IPS DF 6.9 (cell line): ENCODE measurements around the gene FAM89A.
A peak's percentile ranks its signal among the peaks of the same experiment; 100 is the strongest.
"Not testable (repeated sequence)": the region's sequence is repeated elsewhere in the genome, so short reads cannot be mapped to it uniquely, and the experiment has no call there.

Source experiments
- DNase-seq: peaks from one replicate; pipeline ENCODE4 v3.0.0-alpha.2; 2013; ENCODE audit warnings: low read depth, low spot score
- H3K27ac ChIP-seq: one replicate; pipeline ENCODE4 v1.5.1; 2013; ENCODE audit warnings: low read length, control low read depth
- H3K27me3 ChIP-seq: 2 replicates; pipeline ENCODE4 v1.6.1; 2013; ENCODE audit warnings: mild to moderate bottlenecking, low read length; ENCODE audit not compliant: control insufficient read depth, insufficient read depth
- H3K36me3 ChIP-seq: 2 replicates; pipeline ENCODE4 v1.6.1; 2013; ENCODE audit warnings: low read length; ENCODE audit not compliant: control insufficient read depth, insufficient read depth
- H3K4me1 ChIP-seq: 2 replicates; pipeline ENCODE4 v1.6.1; 2013; ENCODE audit warnings: low read length; ENCODE audit not compliant: control insufficient read depth, insufficient read depth
- H3K4me3 ChIP-seq: 2 replicates; pipeline ENCODE4 v1.5.1; 2013; ENCODE audit warnings: mild to moderate bottlenecking, low read length
- H3K9me3 ChIP-seq: 2 replicates; pipeline ENCODE4 v1.6.1; 2013; ENCODE audit warnings: low read length, inconsistent platforms; ENCODE audit not compliant: control insufficient read depth, insufficient read depth
- WGBS: extraction: QIAGEN DNeasy Blood & Tissue Kit; methylation state at CpG from one replicate; pipeline ENCODE4 v1.1.7; 2013; ENCODE audit warnings: mixed read lengths, missing lambda C conversion rate; ENCODE audit not compliant: insufficient read length, insufficient coverage; 5-methylcytosine and 5-hydroxymethylcytosine counted together

The FAM89A gene

DNA sequence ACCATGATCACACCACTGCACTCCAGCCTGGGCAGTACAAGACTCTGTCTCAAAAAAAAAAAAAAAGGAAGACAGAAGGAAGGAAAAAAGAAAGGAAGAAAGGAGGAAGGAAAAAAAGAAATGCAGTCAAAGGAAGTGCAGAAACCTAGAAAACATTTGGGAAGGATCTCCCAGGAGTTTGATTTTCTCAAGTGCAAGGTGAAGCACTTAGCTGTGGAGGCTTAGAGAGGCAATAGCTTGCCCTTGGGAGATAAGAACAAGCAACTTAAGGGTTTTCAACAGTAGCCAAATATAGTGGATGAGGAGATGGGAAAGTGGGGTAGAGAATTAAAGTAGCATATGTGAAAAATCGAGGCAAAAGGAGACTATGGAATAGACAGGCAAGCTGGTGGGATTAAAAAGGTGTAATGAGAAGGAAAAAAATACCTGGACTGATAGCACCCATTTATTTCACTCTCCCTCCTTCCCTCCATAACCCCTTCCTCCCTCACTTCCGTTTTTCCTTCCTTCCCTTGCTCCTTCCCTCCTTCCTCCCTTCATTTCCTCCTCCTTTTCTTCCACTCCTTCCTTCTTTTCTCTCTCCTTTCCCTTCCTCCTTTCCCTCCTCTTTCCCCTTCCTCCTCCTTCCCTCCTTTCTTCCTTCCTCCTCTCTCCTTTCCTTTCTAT lies 6.8 kb upstream of the FAM89A start:
- no peaks in the 10 kb centered on the region for H3K9me3 ChIP-seq
- no peak overlapping the region for H3K4me3 ChIP-seq
- DNase-seq, result no peak
- no peaks in the 10 kb centered on the region for H3K36me3 ChIP-seq
- peaks cover 5% of the 10 kb centered on the region; the same call in 1 of the 2 replicates for H3K27me3 ChIP-seq
- no peaks in the 10 kb centered on the region for H3K4me1 ChIP-seq
- WGBS, result 100% methylated on average over 2 of the region's 2 CpGs
- H3K27ac ChIP-seq, result no peak overlapping the region

DNA sequence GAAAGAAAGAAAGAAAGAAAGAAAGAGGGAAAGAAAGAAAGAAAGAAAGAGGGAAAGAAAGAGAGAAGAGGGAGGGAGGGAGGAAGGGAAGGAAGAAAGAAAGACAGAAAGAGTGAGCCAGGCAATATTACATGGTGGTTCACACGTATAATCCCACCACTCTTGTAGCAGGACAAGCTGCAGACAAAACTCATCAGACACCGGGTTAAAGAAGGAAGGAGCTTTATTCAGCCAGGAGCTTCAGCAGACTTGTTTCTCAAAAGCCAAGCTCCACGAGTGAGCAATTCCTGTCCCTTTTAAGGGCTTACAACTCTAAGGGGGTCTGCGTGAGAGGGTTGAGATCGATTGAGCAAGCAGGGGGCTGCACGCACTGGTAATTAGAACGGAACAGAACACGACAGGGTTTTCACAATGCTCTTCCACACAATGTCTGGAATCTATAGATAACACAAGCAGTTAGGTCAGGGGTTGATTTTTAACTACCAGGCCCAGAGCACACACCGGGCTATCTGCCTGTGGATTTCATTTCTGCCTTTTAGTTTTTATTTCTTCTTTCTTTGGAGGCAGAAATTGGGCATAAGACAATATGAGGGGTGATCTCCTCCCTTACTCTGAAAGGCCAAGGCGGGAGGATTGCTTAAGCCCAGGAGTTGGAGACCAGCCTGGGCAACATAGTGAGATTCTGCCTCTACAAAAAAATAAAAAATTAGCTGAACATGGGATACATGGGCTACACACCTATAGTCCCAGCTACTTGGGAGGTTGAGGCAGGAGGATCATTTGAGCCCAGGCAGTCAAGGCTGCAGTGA lies 6.1 kb upstream of the FAM89A start:
- not testable (repeated sequence) for H3K27ac ChIP-seq, H3K9me3 ChIP-seq, H3K4me3 ChIP-seq, H3K4me1 ChIP-seq, DNase-seq, H3K36me3 ChIP-seq
- H3K27me3 ChIP-seq, result peaks cover 12% of the 10 kb centered on the region; the same call in 1 of the 2 replicates
- WGBS, result no CpG with 5 or more reads among the region's 10 CpGs

DNA sequence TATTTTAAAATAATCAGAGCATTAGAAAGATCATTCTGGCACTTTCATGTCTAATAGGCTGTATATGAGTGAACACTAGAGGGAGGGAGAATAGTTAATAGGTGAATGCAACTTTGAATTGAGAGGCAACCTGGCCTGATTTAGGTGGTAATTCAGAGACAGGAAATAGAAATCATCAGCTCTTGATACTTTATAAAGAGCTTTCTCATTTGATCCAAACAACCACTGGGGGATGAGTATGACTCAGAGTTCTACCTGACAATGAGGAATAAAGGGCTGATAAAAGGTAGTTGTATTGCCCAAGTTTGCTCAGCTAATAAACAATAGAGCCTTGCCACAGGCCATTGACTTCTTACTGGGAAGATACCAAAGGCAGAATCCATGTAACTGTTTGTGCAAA lies 5.2 kb upstream of the FAM89A start:
- H3K4me1 ChIP-seq, result no peaks in the 10 kb centered on the region
- H3K27ac ChIP-seq, result no peak overlapping the region
- DNase-seq, result no peak
- H3K27me3 ChIP-seq, result peaks cover 20% of the 10 kb centered on the region
- no peaks in the 10 kb centered on the region for H3K36me3 ChIP-seq
- H3K4me3 ChIP-seq, result no peak overlapping the region
- H3K9me3 ChIP-seq, result no peaks in the 10 kb centered on the region

DNA sequence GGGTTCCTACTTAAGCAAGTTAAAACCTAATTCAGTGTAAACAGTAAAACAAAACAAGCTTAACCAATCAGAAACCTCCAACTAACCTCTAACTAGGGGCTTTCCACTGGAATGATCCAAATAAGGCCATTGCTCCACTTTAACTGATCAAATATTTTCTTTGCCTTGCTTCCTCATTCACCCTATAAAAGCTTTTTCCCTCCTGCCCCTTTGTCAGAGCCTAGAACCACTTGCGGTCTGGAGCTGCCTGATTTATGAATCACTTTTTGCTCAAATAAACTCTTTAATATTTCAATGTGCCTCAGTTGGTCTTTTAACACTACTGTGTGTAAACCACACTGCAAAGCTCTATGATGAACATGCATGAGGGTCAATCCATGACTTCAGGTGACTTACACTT lies 4.5 kb upstream of the FAM89A start:
- Histone ChIP-seq H3K4me1 (no peaks in the 10 kb centered on the region; the same call in 1 of the 2 replicates), H3K36me3 (no peaks in the 10 kb centered on the region), H3K9me3 (no peaks in the 10 kb centered on the region), H3K27ac (no peak overlapping the region), H3K4me3 (no peak overlapping the region), H3K27me3 (peaks cover 20% of the 10 kb centered on the region)
- no peak for DNase-seq
- WGBS, result no CpG with 5 or more reads among the region's 1 CpG

DNA sequence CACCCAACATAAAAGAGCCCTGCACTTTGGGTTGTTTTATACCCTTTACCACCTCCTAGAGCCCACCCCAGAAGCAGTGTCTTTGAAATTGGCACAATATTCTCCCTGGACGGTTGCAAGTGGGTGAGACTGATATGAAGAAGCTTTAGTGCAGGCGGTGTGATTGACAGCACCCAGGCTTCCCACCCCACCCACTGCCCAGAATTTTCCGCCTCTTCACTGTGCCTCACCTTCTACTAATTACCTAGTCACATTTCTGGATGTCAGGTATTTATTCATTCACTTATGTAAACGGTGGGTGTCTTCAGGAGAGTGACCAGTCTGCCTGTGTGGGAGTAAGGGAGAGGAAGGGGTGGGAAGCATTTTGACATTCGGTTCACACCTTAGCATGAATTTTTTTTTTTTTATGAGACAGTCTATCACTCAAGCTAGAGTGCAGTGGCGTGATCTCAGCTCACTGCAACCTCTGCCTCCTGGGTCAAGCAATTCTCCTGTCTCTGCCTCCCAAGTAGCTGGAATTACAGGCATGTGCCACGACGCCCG lies 1.7 kb upstream of the FAM89A start:
- H3K27ac ChIP-seq, result no peak overlapping the region
- no peaks in the 10 kb centered on the region for H3K36me3 ChIP-seq
- H3K4me3 ChIP-seq, result no peak overlapping the region
- no peak for DNase-seq
- no peaks in the 10 kb centered on the region; the same call in 1 of the 2 replicates for H3K4me1 ChIP-seq
- H3K9me3 ChIP-seq, result no peaks in the 10 kb centered on the region
- no CpG with 5 or more reads among the region's 9 CpGs for WGBS
- H3K27me3 ChIP-seq, result peaks cover 40% of the 10 kb centered on the region

DNA sequence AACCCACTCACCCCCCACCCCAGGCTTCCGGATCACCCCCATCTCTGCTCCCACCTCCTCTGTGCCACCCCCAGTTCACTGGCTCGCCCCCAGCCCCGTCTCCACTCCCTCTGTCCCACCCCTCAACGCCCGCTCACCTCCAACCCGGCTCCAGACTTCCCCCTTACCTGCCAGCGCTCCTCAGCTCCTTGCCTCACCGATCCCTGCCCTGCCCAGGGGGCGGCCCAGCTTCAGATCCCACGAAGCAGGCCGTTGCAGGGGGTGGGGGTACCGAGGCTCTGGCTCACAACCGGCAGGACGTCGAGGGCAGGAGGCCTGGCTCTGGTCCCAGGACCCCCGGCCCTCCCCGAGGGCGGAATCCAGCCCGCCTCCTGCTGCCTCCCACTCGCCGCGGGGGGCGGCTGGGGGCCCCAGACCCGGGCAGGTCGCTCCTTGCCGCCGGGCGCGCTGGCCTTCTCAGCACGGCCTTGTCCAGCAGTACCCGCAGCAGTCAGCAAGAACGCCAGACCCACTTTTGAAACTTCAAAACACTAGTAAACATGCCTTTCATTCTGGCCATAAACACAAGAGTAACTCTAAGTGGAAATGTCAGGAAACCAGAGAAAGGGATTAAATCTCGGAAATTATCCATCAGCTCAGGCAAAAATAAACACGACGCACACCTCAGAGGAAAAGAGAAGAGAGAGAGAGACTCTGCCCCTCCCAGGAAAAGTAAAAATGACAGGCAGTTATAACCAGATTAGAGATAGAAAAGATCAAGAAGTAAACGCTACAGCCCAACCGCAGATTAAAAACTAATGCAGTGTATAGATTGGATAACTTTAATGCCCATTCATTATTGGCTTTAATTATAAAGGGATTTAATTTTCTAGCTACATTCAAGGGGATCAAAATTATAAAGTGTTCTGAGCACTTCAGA lies 1.0 kb upstream of the FAM89A start:
- H3K36me3 ChIP-seq, result no peaks in the 10 kb centered on the region
- DNase-seq, result no peak
- no CpG with 5 or more reads among the region's 37 CpGs for WGBS
- no peak overlapping the region for H3K27ac ChIP-seq
- H3K27me3 ChIP-seq, result peaks cover 44% of the 10 kb centered on the region
- H3K4me1 ChIP-seq, result no peaks in the 10 kb centered on the region; the same call in 1 of the 2 replicates
- H3K4me3 ChIP-seq, result peak overlapping the region; percentile 57; the same call in 1 of the 2 replicates
- no peaks in the 10 kb centered on the region for H3K9me3 ChIP-seq

DNA sequence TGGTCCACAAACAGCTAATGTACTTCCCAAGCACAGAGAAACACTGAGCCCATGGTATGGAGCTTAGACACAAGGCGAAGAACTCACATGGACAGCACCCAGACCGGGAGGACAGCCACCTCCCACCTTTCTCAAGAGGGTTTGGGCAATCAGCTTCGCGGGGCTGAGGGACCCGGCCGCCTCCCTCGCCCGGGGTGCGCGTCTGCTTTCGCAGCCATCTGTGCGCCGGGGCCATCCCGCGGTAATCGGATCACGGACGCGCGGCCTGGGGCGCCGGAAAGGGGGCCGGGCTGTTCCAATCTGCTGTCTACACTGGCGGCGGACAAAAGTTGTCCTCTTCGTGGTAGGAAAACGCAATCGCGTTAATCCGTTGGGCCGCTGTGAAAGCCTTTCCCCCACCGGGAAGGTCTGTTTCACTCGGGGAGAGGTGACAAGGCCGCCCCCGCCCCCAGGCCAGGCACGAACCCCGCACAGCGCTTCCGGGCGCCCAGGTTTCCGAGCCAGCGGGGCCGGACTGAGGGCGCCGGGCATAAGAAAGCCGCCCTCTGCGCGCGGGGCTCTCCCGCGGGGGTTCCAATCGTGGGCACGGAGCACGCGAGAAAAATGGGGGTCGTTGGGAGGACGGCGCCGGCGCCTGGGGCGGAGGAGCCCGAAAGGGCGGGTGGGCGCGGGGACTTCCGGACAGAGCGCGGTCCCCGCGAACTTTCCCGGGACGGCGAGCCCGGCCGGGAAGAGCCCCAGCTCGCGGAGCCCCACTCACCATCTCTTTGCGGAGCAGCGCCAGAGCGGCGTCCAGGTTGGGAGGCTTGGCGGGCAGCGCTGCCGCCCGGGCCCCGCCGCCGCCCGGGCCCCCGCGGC lies 664 bp downstream of the FAM89A start:
- H3K9me3 ChIP-seq, result no peaks in the 10 kb centered on the region
- WGBS, result no CpG with 5 or more reads among the region's 91 CpGs
- H3K4me1 ChIP-seq, result no peaks in the 10 kb centered on the region; the same call in 1 of the 2 replicates
- no peaks in the 10 kb centered on the region for H3K36me3 ChIP-seq
- H3K27me3 ChIP-seq, result peaks cover 44% of the 10 kb centered on the region
- peak overlapping the region; percentile 57 for H3K4me3 ChIP-seq
- no peak for DNase-seq
- no peak overlapping the region for H3K27ac ChIP-seq

DNA sequence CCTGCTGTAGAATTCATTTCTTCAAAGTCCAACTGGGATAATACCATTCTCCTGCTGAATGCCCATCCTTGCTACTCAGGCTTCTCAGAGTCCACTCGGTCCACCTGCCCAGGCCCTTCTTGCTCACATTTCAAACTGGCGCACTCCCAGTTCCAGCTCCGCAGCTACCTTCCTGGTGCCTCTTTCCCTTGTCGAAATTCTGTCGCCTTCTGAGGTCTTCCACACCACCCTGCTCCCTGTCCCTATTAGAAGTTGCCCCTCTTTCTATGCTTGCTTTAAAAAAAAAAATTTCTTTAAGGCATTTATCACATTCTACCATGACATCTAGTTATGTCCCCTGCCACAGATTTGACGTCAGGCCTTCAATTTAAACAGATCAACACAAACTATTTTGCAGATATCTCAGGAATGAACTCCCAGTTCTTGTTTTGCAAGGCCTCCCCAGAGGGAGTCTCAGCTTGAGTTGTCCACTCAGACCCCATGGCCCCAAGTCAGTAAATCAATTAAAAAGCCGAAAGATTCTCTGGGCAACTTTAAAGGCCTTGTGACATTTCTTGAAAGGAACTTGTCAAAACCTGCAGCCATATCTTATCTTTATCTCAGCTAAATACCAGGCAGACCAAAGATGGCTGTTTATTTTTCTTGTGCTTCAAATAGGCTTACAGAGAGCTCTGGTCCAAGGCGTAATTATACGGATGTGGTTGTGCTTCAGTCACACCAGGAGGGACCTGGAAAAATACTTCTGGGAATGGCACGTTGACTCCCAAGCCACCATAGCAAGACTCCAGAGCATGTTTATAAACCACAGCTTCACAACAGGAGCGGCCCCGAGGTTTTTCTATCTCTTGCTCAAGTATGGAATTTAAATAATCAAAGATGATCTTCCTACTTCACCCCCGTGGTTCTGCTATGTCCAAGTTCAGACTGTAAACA lies 2.2 kb downstream of the FAM89A start:
- Histone ChIP-seq H3K36me3 (no peaks in the 10 kb centered on the region), H3K4me1 (no peaks in the 10 kb centered on the region; the same call in 1 of the 2 replicates), H3K27ac (no peak overlapping the region), H3K9me3 (no peaks in the 10 kb centered on the region), H3K27me3 (peaks cover 44% of the 10 kb centered on the region), H3K4me3 (no peak overlapping the region)
- no peak for DNase-seq
- WGBS, result no CpG with 5 or more reads among the region's 13 CpGs

DNA sequence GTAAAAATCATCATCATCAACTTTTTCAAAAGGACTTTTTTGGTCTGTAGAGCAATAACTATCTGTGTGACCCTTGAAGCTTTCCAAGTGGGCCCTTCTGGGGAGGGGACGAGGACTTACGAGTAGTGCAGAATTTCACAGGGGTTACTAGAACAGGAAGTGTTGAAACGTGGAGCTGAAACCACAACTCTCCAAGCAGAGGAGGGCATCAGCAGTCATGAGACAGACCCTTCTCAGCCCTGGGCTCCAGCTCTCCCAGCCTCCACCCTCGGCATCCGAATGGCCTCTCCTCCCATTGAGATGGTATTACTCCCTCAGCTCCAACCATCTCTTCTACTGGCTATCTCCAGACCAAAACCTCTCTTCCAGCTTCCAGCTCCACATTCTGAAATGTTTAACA lies 3.6 kb downstream of the FAM89A start:
- Histone ChIP-seq H3K4me3 (no peak overlapping the region), H3K27me3 (peaks cover 36% of the 10 kb centered on the region), H3K27ac (no peak overlapping the region), H3K4me1 (no peaks in the 10 kb centered on the region; the same call in 1 of the 2 replicates), H3K9me3 (no peaks in the 10 kb centered on the region), H3K36me3 (no peaks in the 10 kb centered on the region)
- DNase-seq, result no peak
- no CpG with 5 or more reads among the region's 5 CpGs for WGBS
